Thoracic aorta (tissue), 2 donors: ENCODE data around the gene ANKRA2. TPM values are rescaled to one million over a fixed set of nuclear protein-coding genes. Genes with fewer than 3 reads are reported as not detected.

Experiments
- ATAC-seq: fragments of 150-250 bp; one replicate; pipeline ENCODE4 v1.8.0; 2017; ENCODE audit warnings: low read depth; ENCODE audit not compliant: insufficient number of reproducible peaks, low FRiP score
- DNase-seq: peaks from one replicate; pipeline ENCODE4 v3.0.0-alpha.2; 2020; ENCODE audit warnings: low spot score
- H3K27ac ChIP-seq, 2 donors: fragments of 200-600 bp; sonication (generic); 1 replicate in 1 of 2; 2 replicates in 1 of 2; pipeline ENCODE4 v1.5.1; 2016; ENCODE audit warnings: mild to moderate bottlenecking in 2 of 2, moderate library complexity in 2 of 2
- H3K27me3 ChIP-seq: fragments of 200-600 bp; sonication (generic); replicated peaks from 2 replicates; pipeline ENCODE4 v1.6.0; 2016; ENCODE audit warnings: mild to moderate bottlenecking; ENCODE audit not compliant: insufficient read depth
- H3K36me3 ChIP-seq: fragments of 200-600 bp; sonication (generic); one replicate; pipeline ENCODE4 v1.5.1; 2016
- H3K4me1 ChIP-seq, 2 donors: fragments of 200-600 bp; sonication (generic); 1 replicate in 1 of 2; 2 replicates in 1 of 2; pipeline versions ENCODE4 v1.5.1 to v1.6.0; 2016; ENCODE audit warnings: low read depth in 2 of 2, mild to moderate bottlenecking in 1 of 2; ENCODE audit not compliant: control insufficient read depth in 1 of 2
- H3K4me3 ChIP-seq: fragments of 200-600 bp; sonication (generic); 2 replicates; pipeline ENCODE4 v1.5.1; 2016; ENCODE audit warnings: mild to moderate bottlenecking
- H3K9me3 ChIP-seq: fragments of 200-600 bp; sonication (generic); 2 replicates; pipeline ENCODE4 v1.5.1; 2016
- CTCF ChIP-seq: fragments of 200-600 bp; sonication (generic); IDR thresholded peaks from one replicate; pipeline ENCODE4 v1.5.1; 2019; ENCODE audit warnings: antibody characterized with exemption
- total RNA-seq, 2 donors: library from RNA; depleted of rRNA; stranded (reverse); fragments of >200 nt; gene quantifications; one replicate each; pipeline versions ENCODE4 v1.1.0 to v1.2.3, GENCODE V29; 2016

ANKRA2 gene
- total RNA-seq, 2 donors from 2014 or later = 13.1 to 35.6 TPM

- ATAC-seq (no peak), DNase-seq (no peak)
- Histone ChIP-seq H3K4me1 (no peaks in the 10 kb centered on the region), H3K36me3 (no peaks in the 10 kb centered on the region), H3K9me3 (peaks cover 6% of the 10 kb centered on the region), H3K27ac (no peak overlapping the region), H3K27me3 (no peaks in the 10 kb centered on the region), H3K4me3 (no peak overlapping the region)
- TF ChIP-seq CTCF = no peak
Measured at GRCh38 chr5:73605223-73606087, 40.0 kb upstream of the ANKRA2 start.

- Histone ChIP-seq H3K27ac (no peak overlapping the region), H3K9me3 (peaks cover 6% of the 10 kb centered on the region), H3K27me3 (no peaks in the 10 kb centered on the region), H3K4me3 (no peak overlapping the region), H3K36me3 (no peaks in the 10 kb centered on the region), H3K4me1 (no peaks in the 10 kb centered on the region)
- DNase-seq (no peak), ATAC-seq (no peak)
- no peak for TF ChIP-seq CTCF
Measured at GRCh38 chr5:73603998-73604397, 38.6 kb upstream of the ANKRA2 start.

DNA sequence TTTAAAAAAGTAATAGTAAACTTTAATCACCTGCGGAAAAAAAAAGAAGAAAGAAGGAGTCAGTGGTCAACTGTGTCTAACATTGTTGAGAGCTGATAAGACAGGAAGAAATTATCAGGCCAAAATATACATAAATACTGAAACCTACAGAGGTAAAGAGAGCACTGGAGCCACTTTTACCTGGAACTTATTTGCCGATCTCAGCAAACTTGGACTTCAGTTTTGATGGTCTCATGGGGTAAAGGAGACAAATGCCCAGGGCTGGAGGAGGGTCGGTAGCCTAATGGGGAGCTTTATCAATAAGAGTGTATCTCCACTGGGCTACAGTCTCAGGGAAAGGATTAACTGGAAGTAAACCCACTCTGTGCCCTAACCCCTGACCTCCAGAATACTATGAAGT is 33.9 kb upstream of the ANKRA2 start:
- no peak overlapping the region for H3K4me3 ChIP-seq
- TF ChIP-seq CTCF = no peak
- H3K36me3 ChIP-seq = no peaks in the 10 kb centered on the region
- no peak overlapping the region for H3K27ac ChIP-seq
- ATAC-seq (no peak), DNase-seq (no peak)
- H3K9me3 ChIP-seq = peaks cover 6% of the 10 kb centered on the region
- no peaks in the 10 kb centered on the region for H3K27me3 ChIP-seq
- no peaks in the 10 kb centered on the region for H3K4me1 ChIP-seq

DNA sequence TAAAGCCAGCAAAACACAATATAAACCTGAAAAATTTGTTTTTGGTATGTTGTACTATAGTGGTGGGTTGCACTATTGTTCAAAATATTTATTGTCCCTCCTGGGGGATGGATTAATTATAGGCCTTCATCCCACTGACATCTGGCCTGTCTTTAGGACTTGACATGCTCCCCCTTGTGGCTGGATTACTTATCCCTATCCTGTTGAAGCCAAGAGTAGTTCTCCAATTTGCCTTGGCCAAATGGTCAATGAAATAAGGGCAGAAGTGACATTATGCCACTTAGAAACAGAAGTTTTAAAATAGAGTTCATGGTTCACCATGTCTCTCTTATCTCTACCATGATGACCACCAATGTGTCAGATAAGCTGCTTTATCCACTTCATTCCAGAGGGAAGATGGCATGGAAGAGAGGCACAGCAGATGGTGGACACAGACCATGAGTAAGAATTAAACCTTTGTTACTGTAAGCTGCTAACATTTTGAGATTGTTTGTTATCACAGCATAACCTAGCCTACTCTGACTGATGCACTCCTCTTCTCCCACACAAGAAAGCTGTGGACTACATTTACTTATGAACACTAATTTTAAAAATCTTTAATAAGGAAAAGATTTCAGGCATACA is 31.4 kb upstream of the ANKRA2 start:
- Histone ChIP-seq H3K9me3 (peaks cover 4% of the 10 kb centered on the region), H3K27me3 (no peaks in the 10 kb centered on the region), H3K4me1 (no peaks in the 10 kb centered on the region), H3K36me3 (no peaks in the 10 kb centered on the region), H3K27ac (no peak overlapping the region), H3K4me3 (no peak overlapping the region)
- ATAC-seq (no peak), DNase-seq (no peak)
- peak; percentile 24 for TF ChIP-seq CTCF

GRCh38 chr5:73592551-73592950 is 27.1 kb upstream of the ANKRA2 start:
- no peaks in the 10 kb centered on the region for H3K27me3 ChIP-seq
- H3K27ac ChIP-seq = no peak overlapping the region
- H3K4me1 ChIP-seq = no peaks in the 10 kb centered on the region
- no peak for TF ChIP-seq CTCF
- no peaks in the 10 kb centered on the region for H3K9me3 ChIP-seq
- ATAC-seq (no peak), DNase-seq (no peak)
- no peaks in the 10 kb centered on the region for H3K36me3 ChIP-seq
- H3K4me3 ChIP-seq = no peak overlapping the region
